Measurements from ENCODE around the gene DOCK1.
A peak's percentile ranks its signal among the peaks of the same experiment; 100 is the strongest.

Gene DOCK1

DNA sequence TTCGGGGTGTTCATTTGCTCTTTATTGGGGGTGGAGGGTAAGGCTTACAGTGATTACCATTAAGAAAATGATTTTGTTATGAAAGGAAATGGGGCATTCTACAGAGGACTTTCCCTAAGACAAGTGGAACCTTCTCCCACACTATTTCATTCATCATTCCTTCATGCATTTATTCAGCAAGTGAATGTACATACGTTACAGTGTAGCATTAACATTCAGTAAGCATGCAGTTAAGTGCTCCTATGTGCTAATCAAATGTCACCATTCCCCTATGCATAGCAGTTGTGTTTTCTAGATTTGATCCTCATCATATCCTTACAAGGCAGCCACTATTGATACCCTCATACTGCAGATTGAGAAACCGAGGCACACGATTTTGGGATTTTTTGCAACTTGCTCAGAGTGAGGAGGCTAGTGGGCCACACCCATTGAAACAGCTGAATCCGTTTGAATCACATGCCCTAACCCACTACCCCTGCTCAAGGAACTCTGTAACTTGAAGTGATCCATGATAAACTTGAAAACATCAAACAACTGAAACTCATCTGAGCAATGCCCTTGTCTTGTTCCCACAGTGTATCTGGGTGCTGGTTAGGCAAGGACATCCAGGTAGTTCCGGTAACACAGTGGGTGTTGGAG, 274.5 kb downstream of the DOCK1 start:
- DNase-seq (ENCODE audit: low spot score), result no peak

DNA sequence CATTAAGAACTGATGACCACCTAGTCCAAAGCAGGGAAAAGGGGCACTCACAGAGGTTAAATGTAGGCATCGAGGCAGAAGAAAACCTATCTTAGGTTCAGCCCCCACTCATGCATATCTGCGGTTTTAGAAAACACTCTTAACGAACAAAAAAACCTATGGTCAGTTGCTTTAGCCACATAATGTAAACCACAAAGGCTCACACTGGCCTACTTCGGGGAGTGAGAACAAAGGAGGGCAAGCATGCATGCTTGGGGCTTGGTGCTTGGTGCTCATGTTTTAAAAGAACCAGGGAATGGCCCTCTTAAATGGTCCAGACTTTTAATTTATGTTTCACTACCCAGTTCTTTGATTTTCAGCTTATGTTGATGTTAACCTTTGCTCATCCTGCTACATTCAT, 276.9 kb downstream of the DOCK1 start:
- no peak for DNase-seq (ENCODE audit: low spot score)

DNA sequence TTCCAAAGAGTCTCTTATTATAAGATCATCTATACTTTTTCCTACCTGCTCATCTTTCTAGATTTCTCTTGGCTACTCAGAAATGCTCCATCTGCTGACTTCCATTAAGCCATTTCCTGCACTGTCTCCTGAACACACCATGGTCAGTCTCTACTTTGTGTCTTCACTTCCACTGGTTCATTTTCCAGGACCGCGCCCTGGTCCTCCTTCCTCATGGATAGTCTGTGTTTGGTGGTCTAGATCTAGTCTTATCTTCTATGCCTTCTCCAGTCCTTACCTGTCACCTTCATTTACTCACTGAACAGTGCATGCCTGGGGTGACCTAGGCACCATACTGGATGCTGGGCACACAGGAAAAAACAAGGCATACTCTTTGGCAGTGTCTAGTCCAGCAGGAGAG, 279.4 kb downstream of the DOCK1 start:
- no peak for DNase-seq (ENCODE audit: low spot score)

DNA sequence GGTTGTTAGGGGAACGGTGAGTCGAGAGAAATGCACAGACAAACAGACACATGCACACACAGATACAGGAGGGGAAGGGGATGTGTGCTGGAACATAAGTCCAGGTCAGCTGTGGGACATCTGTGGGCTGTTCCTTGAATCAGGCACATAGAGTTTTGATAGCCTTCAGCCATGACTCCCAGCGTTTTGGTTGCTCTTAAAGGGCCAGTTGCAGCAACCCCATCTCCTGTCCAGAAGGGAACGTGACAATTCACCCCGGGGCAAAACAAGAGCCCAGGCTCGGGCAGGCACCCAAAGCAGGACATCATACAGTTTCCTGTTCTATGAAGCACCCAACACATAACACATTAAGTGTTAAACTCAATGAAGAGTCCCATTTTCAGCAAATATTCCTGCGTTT, 281.6 kb downstream of the DOCK1 start:
- no peak for DNase-seq (ENCODE audit: low spot score)

DNA sequence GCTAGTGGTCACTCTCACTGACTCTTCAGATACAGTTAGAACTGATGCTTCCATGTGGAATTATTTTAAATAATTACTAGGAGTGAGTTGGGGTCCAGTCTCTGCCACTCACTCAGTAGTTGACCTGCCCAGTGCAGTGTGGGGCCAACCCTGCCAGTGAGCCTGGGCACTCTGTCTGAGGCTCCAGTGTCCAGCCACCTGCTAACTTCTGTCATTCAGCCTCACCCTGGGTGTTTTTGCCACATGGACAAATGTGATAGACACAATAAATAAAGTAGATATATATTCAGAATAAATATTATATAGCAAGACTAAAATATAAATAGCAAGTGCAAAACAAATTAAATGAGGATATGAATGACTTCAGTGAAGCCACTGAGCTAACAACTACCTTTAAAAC, 284.0 kb downstream of the DOCK1 start:
- DNase-seq (ENCODE audit: low spot score), result no peak

DNA sequence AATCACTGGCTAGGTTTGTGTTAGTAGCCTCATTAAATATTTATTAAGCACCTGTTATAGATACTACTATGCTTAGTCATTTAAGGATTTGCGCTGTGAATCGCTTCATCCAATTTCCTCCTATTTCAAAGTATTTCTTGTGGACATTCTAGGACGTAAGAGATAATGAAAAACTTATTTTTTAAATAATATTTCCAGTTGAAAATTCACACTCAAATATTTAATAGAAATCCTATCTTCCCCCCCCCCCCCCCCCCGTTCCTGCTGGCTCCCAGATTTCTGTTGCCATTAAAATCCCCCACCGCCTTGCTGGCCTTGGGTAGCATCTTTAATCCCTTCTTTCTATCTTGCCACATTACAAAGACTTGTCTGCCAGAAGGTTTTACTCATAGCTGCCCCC, 285.2 kb downstream of the DOCK1 start:
- DNase-seq (ENCODE audit: low spot score), result no peak

DNA sequence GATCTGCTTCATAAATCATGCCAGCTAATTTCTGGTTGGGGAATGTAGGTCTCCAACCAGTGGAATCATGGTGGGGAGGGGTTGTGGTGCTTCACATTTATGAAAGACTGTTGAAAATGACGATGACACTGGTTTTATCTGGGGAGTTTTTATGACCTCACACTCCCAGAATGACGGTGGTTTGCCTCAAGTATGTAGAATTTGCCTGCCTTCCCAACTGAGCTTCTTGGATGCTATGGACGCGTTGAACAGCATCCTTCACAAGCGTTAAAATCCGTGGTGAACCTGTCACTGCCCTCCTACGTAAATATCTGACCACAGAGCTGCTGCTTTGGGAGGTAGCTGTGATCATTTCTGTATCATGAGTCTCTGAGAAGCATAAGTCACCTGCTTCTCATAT, 287.9 kb downstream of the DOCK1 start:
- no peak for DNase-seq (ENCODE audit: low spot score)

DNA sequence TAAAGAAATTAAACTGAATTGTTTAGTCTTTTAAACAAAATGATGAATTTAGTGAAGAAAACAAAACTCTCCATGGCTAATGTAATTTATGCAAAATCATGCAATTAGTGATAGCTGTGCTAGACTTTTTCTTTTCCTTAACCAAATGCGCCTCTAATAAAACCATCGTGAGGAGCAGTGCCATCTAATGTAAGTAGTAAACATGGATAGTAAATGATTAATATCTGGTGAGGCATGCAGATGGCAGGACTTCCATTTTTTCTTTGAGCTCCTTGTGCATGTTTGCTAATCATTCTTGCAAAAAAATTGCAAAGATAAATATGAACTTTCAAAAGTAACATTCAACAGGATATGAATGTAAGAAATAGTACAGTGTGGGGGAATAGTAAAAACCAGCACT, 288.9 kb downstream of the DOCK1 start:
- DNase-seq (ENCODE audit: low spot score), result no peak

DNA sequence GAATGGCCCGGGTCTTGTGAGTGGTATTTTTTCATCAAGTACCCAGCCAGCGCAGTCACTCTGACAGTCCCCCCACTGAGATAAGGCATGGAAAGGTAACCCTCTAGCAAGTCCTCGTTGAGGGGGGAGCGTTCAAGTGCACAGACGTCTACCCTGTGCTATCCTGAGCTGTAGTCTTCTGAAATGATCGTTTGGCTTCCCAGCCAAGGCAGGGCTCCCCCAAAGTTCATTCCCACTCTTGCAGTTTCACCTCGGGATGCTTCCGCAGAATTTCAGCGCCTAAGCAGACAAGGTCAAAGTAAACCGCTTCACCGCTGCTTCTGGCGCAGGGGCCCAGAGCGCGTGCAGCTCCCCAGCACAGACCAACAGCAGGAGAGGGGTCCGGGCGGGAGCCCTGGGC, 289.4 kb downstream of the DOCK1 start:
- no peak for DNase-seq (ENCODE audit: low spot score)

DNA sequence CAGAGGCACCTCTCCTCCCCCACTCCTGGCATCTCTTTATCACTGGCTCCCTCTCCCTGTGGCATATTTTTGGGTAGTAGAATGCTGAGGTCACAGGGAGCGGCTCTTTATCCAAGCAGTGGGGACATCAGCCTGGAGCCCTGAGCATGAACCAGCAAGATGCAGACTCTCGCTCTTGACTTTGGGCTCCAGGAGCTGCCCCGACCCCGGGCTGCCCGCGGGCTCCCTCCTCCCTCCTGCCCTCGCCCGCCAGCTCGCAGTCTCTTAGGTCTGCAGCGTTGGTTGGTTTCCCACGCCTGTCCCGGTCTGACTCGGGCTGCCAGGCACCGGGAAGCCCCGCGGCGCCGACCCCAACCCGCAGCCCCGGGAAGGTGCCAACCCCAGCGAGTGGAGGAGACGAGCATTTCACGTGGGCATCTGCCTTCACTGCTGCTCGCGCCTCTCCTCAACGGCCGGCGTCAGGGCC, 289.8 kb downstream of the DOCK1 start:
- no peak for DNase-seq (ENCODE audit: low spot score)

DNA sequence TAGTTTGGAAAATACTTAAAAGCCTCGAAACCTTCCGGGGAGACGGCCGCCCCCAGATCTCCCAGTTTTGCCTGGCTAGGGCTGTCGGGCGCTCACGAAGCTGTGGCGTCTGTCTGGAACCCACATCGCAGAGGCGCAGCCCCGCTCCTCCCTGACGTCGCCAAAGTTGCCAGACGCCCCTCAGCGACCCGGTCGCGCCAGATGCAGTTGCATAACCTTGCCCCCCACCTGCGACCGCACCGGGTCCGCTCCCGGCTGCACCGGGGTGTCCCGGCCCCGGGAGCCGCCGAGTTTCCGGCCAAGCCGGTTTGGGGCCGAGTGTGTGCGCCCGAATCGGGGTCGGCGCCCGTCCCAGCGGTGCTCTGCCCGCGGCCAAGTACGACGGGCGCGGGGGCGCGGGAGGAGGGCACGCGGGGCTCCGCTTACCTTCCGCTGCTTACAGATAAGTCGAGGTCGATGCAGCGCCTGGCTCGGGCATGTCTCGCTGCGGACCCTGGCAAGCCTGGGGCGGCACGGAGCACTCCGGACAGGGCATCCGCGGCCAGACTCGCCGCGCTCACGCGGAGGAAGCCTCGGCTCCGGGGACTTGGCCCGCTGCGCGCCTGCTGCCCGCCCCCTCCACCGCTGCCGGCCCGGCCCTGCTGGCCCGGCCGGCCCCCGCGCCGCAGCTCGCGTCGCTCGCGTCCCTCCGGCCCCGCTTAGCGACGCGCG, 290.5 kb downstream of the DOCK1 start:
- no peak for DNase-seq (ENCODE audit: low spot score)

DNA sequence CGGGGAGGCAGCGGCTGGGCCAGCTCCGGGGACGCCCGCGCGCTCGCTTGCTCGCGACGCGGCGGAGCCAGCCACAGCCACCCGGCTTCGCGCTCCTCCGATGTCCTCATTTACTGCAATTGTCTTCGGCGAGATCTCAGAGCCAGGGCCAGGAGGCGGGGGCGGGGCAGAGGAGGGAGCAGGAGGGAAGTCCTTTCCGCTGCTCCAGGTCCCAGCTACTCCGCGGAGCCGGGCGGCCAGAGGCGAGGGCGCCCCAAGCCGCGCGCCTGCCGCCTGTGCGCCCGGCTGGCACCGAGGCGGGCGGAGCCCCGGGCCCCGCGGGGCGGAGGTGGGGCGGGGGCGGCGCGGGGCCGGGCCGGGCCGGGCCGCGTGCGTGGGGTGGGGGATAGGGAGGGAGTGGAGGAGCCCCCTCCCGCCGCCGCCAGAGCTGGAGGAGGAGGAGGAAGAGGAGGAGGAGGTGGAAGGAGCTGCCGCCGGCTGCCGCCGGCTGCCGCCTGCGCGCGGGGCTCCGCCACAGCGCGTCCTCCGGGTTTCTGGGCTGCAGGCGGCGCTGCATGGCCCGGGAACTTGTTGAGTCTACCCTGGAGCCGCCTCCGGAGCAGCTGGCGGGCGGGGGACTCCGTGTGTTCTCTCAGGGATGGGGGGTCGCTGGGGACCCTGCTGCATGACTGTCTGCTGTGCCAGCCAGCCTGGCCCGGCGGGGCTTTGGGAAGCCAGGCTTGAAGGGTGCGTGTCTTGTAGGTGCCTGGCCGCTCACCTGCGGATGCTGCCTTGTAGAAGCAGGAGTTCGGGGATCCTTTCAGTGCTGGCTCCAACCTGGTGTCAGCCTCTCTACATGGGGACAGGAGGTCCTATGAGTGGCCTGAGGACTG, 291.3 kb downstream of the DOCK1 start, which contains the start of gene INSYN2A:
Gene INSYN2A (minus strand): TSS at position 310 of the 872 bp plus-strand sequence. CDS start 20,196 bp downstream, outside the sequence.
- DNase-seq (ENCODE audit: low spot score), result peak; percentile 53

DNA sequence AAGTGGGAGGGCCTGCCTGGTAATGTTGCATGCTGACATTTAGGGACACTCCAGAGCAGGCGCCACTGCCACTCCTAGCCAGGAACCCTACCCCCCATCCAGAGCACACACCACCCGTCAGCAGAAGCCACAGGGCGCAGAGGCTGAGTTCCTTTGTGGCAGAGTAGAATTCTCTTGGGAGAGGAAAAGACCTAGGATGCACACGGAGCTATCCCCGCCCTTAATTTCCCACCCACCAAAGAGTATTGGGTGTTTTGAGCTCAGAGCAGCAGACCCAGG, 291.9 kb downstream of the DOCK1 start:
- DNase-seq (ENCODE audit: low spot score), result no peak

DNA sequence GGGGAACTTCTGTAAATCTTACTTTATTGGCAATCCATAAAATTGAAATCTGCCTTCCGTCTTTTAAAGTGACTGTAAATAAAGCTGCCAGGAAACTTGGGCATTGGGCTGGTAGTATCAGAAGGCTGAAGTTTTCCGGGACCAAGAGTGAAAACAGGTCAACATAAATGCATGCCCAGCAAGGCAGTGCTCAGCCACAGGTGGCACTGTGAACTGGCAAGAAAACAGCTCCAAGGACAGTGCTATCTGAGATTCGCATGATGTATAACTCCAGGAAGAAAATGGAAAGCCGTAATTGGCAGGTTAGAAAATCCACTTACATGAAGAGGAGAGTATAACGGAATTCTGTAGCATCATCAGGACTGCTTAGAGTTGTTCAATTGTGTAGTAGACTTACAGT, 293.1 kb downstream of the DOCK1 start:
- DNase-seq (ENCODE audit: low spot score), result no peak

DNA sequence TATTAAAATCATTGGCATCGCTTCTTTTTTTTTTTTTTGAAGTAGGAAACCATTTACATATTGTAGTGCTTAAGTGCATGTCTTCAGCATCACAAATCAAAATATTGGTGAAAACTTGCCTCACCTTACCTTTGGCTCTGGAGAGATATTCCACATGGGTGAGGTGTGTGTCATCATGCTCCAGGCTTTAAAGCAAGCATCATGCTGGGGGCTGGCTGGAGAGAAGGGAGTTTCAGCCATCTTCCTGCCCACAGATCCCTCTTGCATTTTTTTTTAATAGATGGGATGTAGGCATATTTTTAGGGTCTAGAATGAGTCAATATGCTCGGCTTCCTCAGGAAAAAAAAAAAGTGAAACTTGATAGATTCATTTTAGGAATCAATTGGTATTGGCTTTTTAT, 293.5 kb downstream of the DOCK1 start:
- no peak for DNase-seq (ENCODE audit: low spot score)

DNA sequence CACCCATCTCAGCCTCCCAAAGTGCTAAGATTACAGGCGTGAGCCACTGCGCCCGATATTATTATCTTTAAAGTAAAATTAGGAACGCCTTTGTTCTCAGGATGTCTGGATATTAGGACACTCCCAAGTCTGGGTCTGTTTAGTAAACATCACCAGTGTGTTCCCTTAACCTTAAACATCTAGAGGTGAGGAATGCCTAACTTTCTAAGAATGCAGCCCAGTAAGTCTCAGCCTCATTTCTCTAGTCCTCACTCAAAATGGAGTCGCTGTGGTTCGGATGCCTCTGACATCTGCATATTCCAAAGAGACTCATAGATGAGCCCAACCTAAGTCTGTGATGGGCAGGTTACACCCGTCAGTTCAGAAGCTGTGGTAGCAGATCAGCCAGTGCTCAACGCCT, 295.4 kb downstream of the DOCK1 start:
- no peak for DNase-seq (ENCODE audit: low spot score)

DNA sequence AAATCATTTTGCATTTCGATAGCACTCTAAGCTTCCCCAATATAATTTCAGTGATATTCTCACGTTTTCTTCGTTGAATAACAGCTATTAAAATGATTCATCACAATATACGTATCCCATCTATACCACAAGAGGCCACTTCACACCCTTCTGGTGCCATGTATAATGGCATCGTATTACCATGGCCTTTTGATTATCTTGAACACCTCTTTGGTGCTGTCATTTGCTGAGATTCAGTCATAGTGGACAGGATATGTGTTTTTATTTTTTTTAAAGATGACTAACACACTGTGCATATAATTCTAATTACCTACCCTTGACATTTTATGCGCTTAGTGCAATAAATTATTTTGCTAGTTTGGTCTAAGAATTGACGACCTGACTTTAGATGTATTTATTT, 297.8 kb downstream of the DOCK1 start:
- DNase-seq (ENCODE audit: low spot score), result no peak

DNA sequence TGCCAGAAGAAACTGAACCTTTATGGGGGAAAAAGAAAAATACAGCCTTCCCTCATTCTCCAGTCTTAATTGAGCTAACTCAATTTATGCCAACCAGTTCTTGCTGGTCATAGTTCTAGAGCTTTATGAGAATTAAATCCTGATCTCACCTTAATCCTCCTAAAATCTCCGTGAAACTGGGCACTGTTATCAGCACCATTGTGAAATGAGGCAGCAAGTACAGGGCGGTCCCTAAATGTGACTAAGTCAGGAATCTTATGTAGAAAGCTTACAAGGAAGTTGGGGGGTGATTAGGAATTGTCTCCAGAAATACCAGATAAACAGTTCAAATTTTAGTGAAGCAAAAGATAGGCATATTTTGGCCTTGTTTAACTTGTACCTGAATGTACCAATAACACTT, 301.9 kb downstream of the DOCK1 start:
- DNase-seq (ENCODE audit: low spot score), result no peak

DNA sequence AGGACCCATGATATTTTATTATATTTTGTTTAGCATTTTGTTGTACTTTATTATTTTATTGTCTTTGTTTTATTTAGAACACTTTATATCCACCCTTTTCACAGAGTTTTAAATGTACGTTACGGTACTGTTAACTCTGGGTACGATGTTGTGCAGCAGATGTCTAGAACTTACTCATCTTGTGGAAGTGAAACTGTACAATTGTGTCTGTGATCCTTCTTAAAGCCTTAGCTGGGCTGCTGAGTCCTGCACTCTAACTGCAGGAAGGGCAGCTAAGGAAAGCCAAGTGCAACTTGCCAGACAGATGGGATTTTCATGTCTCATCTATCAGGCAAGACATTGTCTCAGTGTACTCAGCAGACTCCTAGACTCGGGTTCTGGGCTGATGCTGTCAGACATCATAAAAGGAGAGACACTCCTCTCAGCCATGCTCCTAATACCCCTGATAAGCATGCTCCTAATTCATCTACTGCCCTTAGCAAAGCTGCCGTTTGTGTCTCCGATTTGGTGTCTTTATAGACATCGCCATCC, 305.8 kb downstream of the DOCK1 start:
- DNase-seq (ENCODE audit: low spot score), result no peak

DNA sequence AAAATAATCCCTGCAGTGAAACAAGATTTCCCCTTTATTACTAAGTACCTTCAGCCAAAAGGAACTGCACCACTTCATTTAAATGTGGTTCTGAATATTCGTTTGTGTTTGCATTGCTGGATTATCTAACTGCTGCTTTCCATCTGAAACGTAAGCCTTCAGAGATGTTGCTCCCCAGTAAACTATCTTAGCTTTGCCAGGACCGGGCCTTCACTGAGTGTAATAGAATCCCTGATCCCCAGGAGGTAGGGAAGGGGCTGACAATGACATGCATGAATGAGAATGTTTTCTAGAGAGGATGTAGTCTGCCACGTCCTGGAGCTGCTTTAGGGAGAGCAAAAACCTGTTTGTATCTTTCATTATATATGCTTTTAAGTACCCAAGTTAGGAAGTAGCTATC, 310.6 kb downstream of the DOCK1 start:
- no peak for DNase-seq (ENCODE audit: low spot score)

DNA sequence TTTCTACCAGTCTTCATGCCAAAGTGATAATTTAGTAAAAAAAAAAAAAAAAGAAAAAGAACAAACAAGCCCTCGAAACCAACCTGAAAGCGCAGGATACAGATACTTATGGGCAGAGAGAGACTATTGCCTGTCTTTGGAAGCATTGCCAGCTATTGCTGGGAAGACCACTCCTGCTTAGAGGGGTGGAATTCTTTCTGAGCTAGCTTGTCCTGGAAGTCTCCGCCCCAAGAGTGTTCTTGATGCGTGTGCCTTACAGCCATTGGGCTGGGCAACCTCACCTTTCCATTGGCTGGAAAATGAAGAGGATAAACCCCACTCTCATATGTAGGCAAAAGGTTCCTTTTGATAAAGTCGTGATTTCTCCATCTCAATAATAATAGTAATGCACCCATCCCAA, 311.0 kb downstream of the DOCK1 start:
- DNase-seq (ENCODE audit: low spot score), result no peak

DNA sequence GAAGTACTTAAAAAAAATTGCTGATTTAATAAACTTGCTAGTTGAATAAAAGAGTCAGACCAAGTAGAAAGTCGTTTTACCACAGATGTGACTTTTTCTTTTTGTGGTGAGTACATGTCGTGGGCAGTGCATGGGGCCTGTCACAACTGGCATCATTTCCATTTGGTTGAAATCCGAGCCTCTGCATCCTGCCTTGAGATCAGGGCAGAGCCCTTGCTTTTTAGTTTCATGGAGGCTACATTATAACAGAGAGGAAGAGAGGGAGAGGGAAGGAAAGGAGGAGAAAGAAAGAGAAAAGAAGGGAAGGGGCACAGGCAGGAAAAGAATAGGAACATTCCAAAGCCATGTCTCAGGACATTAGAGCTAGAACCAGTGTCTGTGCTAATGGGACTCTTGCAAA, 311.6 kb downstream of the DOCK1 start:
- DNase-seq (ENCODE audit: low spot score), result no peak

DNA sequence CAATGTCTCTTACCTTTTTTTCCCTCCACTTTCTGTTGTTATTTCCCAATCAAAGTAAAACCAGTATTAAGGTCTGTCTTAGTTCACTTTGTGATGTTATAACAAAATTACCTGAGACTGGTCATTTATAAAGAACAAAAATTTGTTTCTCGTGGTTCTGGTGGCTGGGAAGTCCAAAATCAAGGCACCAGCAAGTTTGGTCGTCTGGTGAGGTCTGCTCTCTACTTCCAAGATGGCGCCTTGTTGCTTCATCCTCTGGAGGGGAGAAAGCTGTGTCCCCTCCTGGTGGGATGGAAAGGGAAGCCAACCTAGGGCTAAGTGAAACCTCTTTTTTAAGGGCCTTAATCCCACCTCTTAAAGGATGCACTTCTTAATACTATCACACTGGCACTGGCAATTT, 313.4 kb downstream of the DOCK1 start:
- DNase-seq (ENCODE audit: low spot score), result no peak

Measured in Ammon's horn (tissue), 1 donor.